ENCODE data around the gene NAMPT. TPM values are rescaled to one million over a fixed set of nuclear protein-coding genes. Genes with fewer than 3 reads are reported as not detected.

The NAMPT gene
- total and polyA plus RNA-seq, 9 of the 15 experiments (the other 6 are each of a cell fraction or from before 2014, with no cell fraction given), result 41.1 to 160 (median 106) TPM

DNA sequence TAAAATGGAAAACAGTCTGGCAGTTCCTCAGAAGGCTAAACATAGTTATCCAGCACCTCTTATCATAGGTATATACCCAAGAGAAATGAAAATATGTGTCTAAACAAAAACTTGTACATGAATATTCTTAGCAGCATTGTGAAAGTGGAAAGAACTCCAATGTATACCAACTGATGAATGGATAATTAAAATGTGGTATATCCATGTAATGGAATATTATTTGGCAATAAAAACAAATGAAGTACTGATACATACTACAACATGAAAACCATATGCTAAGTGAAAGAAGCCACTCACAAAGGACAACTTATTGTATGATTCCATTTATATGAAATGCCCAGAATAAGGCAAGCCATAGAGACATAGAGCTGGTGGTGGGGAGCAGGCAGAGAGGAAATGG is 32.2 kb upstream of the NAMPT start:
- no peak overlapping the region for H3K9ac ChIP-seq (ENCODE audit: insufficient read depth in 1 of 2, low read depth in 2 of 2, low read length in 2 of 2)
- H3K4me2 ChIP-seq (ENCODE audit: insufficient read depth, low read length), result no peak overlapping the region
- no TSS peak for BruUV-seq (replicated peaks)
- H3K9me1 ChIP-seq (ENCODE audit: control insufficient read depth, insufficient read depth, low read length), result no peaks in the 10 kb centered on the region
- no peaks in the 10 kb centered on the region for H3K79me2 ChIP-seq (ENCODE audit: control insufficient read depth, insufficient read depth, low read length)
- no peak for DNase-seq (ENCODE audit: extremely low read depth in 1 of 4, low spot score in 3 of 4)
- CTCF ChIA-PET (ENCODE audit: low intra/inter-chr PET ratio), result no interaction called here
- no peak for FAIRE-seq
- intact Hi-C loops (cut with micrococcal nuclease), result no loop called here
- POLR2A ChIA-PET, result interaction anchor here (1.0 to 3.1 kb wide), 2 partner anchors 15 kb away, joined by 4 to 10 read pairs; no protein-coding TSS in a partner anchor
- no peaks in the 10 kb centered on the region for H3K9me3 ChIP-seq (replicated peaks; ENCODE audit: control insufficient read depth, insufficient read depth, low read depth, low read length)
- no peaks in the 10 kb centered on the region for H3K4me1 ChIP-seq (replicated peaks in 1 of 2; ENCODE audit: control insufficient read depth in 2 of 2, insufficient read depth in 2 of 2, low read length in 2 of 2)
- H2AFZ ChIP-seq (ENCODE audit: low read depth, low read length), result no peak overlapping the region
- H3K27me3 ChIP-seq (ENCODE audit: control insufficient read depth in 2 of 2, insufficient read depth in 2 of 2, low read length in 2 of 2), result no peaks in the 10 kb centered on the region
- TF ChIP-seq ATF1 (CRISPR knock-in tag; IDR thresholded peaks at IDR 0.05) (no peak), ATF1 (tag; IDR thresholded peaks at IDR 0.05) (no peak), CBFA2T2 (conservative IDR thresholded peaks at IDR 0.05) (no peak), DDX20 (tag; IDR thresholded peaks at IDR 0.05; ENCODE audit: low read depth) (no peak), RNF2 (IDR thresholded peaks at IDR 0.05) (no peak), STAT5B (CRISPR knock-in tag; IDR thresholded peaks at IDR 0.05) (no peak), GTF2F1 (IDR thresholded peaks at IDR 0.05; ENCODE audit: low read depth, low read length) (no peak), ZBED1 (IDR thresholded peaks at IDR 0.05) (no peak), ARHGAP35 (IDR thresholded peaks at IDR 0.05; ENCODE audit: partially characterized antibody) (no peak)
- TF ChIP-seq, protein P1, sequence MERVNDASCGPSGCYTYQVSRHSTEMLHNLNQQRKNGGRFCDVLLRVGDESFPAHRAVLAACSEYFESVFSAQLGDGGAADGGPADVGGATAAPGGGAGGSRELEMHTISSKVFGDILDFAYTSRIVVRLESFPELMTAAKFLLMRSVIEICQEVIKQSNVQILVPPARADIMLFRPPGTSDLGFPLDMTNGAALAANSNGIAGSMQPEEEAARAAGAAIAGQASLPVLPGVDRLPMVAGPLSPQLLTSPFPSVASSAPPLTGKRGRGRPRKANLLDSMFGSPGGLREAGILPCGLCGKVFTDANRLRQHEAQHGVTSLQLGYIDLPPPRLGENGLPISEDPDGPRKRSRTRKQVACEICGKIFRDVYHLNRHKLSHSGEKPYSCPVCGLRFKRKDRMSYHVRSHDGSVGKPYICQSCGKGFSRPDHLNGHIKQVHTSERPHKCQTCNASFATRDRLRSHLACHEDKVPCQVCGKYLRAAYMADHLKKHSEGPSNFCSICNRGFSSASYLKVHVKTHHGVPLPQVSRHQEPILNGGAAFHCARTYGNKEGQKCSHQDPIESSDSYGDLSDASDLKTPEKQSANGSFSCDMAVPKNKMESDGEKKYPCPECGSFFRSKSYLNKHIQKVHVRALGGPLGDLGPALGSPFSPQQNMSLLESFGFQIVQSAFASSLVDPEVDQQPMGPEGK (CRISPR knock-in tag; IDR thresholded peaks at IDR 0.05; ENCODE audit: borderline replicate concordance), result no peak
- TF ChIP-seq, protein P2, sequence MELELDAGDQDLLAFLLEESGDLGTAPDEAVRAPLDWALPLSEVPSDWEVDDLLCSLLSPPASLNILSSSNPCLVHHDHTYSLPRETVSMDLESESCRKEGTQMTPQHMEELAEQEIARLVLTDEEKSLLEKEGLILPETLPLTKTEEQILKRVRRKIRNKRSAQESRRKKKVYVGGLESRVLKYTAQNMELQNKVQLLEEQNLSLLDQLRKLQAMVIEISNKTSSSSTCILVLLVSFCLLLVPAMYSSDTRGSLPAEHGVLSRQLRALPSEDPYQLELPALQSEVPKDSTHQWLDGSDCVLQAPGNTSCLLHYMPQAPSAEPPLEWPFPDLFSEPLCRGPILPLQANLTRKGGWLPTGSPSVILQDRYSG (tag; conservative IDR thresholded peaks at IDR 0.05; ENCODE audit: low read depth), result no peak
- H3K4me3 ChIP-seq, result no peak overlapping the region
- H3K27ac ChIP-seq (ENCODE audit: extremely low read depth, low read depth, low read length), result no peak overlapping the region
- H3K36me3 ChIP-seq (ENCODE audit: control insufficient read depth, insufficient read depth, low read length), result no peaks in the 10 kb centered on the region
- no peaks in the 10 kb centered on the region for H4K20me1 ChIP-seq (replicated peaks; ENCODE audit: control insufficient read depth, insufficient read depth, low read length)
- in situ Hi-C loops (cut with MboI), result no loop called here
- no peak for ATAC-seq

All from K562 (cell line).